Right ventricle myocardium inferior (tissue), 1 donor: ENCODE measurements around the gene CPSF2. TPM values are rescaled to one million over a fixed set of nuclear protein-coding genes. Genes with fewer than 3 reads are reported as not detected.
"Not testable (repeated sequence)": the region's sequence is repeated elsewhere in the genome, so short reads cannot be mapped to it uniquely, and the experiment has no call there.

Experiments used
- ATAC-seq: fragments of 200-7000 bp; cut with Tn5 transposase; one replicate; pipeline ENCODE4 v1.9.1; 2020; ENCODE audit warnings: mild to moderate bottlenecking, moderate library complexity
- DNase-seq: peaks from one replicate; pipeline ENCODE4 v3.0.0; 2021; ENCODE audit errors: missing footprints
- intact Hi-C: fragments of 100-400 bp; cut with DNase I; formaldehyde crosslinking; loops from one replicate; pipeline ENCODE4 v1.11.0; 2022
- total RNA-seq: library from RNA; stranded (reverse); fragmentation: NEBNext Ultra II Directional; extraction: Animal tissue kit (Norgen Biotek cat#: 25700); gene quantifications from one replicate; pipeline ENCODE4 v1.2.1, GENCODE V29; 2021
- donor health status: DM: no; HTN: yes; CAD: no; lungs with severe emphysema.

Gene CPSF2
- total RNA-seq, 1 donor from 2014 or later: 38.8 TPM

DNA sequence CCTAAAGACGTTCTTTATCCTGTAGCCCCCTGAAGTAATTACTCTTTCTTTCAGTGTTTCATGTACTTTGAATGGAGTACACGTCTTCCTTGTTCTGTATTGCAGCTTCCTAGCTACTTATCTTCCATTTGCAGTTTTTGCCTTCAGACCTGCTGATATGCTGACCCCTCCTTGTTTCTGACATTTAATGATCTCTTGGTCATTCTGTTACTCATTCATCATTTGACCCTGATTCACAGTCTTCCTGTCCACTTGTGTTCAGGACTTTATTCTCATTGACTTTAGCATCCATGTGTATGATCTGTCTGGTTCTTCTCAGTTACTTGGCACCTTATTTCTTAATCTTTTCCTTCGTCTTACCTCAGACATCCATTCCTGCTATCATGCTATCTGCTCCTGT is 22.2 kb downstream of the CPSF2 start:
- DNase-seq (no peak), ATAC-seq (no peak)
- intact Hi-C loops: no loop called here

DNA sequence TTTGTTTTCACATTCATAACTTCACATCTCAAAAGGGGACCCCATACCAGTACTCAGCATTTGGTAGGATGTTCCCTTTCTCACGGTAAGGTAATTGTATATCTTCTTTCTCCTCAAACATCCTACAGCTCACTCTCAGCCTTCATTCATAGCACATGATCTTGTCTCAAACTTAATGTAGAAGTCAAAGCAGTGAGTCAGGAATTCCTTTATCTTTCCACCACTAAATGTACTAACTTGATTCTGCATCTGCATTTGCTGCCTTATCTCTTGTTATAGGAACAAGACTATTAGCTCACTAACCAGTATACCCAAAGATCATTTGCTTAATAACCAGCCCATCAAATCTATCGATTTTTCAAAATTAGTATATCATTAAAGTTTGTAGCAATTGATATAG is 22.9 kb downstream of the CPSF2 start:
- no peak for ATAC-seq
- intact Hi-C loops: no loop called here
- no peak for DNase-seq

DNA sequence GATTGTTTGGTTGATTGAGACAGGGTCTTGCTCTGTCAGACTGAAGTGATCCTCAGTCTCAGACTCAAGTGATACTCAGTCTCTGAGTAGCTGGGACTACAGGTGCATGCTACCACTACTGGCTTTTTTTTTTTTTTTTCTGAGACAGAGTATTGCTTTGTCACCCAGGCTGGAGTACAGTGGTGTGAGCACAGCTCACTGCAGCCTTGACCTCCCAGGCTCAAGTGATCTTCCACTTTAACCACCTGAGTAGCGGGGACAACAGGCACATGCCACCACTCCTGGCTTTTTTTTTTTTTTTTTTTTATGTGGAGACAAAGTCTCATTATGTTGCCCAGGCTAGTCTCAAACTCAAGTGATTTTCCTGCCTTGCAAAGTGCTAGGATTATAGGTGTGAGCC is 31.8 kb downstream of the CPSF2 start:
- intact Hi-C loops: no loop called here
- no peak for DNase-seq
- ATAC-seq: no peak

DNA sequence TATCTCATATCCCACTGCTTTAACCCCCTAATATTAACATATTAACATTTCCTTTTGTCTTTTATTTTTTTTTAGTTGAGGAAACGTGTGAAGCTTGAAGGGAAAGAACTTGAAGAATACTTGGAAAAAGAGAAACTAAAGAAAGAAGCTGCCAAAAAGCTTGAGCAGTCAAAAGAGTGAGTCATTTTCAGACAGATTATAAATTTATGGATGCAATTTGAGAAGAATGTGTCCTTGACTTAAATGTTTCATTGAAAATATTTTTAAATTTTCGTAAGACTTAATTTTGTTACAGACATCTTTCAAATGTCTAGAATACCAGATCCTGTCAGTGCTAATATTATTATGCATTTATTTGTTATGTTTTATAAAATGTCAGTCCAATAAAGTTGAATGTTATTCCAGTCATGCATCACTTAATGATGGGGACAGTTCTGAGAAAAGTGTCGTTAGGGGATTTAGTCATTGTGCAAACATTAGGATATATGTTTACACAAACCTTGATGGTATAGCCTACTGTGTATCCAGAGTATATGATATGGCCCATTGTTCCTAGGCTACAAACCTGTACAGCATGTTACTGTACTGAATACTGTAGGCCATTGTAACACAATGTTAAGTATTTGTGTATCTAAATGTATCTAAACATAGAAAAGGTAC is 32.6 kb downstream of the CPSF2 start:
- DNase-seq: no peak
- intact Hi-C loops: no loop called here
- no peak for ATAC-seq

DNA sequence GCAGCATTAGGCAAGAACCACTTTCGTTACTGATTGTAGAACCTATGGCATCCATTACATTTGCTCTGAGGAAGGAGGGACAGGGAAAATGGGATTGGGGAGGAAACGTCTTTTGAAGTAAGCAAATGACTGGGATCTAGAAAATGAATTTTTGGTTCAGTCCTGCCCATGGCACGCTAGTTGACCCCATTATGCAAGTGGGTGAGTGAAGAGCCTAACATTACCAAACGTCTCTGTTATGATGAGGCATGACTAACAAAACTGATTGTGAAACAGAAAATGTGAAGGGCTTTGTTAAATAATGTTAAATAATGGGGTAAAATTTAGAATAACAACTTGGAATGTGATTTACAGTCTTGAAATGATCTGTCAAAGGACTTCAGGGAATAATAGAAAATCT is 38.9 kb downstream of the CPSF2 start:
- ATAC-seq (no peak), DNase-seq (no peak)
- intact Hi-C loops: no loop called here

DNA sequence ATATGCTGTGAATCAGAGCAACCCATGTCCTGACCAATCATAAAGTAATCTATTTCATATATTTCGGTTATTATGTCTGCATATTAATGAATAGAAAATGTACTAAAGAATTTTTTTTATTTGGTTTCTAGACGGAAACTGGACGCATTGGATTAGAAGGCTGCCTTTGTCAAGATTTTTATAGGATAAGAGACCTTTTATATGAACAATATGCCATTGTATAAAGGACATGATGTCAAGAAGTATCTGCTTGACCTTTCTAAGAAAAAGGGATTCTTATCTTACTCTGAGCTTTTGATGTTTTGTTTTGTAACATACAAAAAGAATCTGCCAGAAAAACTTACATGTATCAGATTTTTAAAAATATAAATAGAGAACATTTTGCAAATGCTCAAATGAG is 39.8 kb downstream of the CPSF2 start:
- ATAC-seq (no peak), DNase-seq (no peak)
- intact Hi-C loops: no loop called here

DNA sequence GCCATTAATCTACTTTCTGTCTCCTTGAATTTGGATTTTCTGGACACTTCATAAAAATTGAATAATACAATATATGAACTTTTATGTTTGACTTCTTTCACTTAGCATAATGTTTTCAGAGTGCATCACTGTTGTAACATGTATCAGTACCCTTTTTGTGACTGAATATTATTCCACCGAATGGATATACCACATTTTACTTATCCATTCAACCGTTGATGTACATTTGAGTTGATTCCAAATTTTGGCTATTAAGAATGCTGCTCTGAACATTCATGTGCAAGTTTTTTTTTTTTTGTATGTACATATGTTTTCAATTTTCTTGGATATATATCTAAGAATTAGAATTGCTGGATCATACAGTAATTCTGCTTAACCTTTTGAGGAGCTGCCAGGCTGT is 43.2 kb downstream of the CPSF2 start:
- intact Hi-C loops: no loop called here
- DNase-seq (no peak), ATAC-seq (no peak)

DNA sequence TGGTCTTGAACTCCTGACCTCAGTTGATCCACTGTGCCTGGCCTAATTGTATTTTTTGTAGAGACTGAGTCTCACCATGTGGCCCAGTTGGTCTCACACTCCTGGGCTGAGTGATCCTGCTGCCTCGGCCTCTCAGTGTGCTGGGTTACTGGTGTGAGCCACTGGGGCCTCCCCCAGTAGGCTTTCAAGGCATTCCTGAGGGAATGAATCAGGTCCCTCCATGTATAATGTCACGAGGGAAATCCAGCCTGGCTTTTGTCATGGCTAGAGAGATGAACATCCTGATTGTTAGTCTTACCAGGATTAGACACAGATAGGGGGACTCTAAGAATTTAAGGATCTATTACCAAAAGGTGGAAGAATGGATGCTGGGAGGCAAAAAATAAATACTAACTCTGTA is 51.9 kb downstream of the CPSF2 start:
- ATAC-seq (no peak), DNase-seq (no peak)
- intact Hi-C loops: no loop called here

DNA sequence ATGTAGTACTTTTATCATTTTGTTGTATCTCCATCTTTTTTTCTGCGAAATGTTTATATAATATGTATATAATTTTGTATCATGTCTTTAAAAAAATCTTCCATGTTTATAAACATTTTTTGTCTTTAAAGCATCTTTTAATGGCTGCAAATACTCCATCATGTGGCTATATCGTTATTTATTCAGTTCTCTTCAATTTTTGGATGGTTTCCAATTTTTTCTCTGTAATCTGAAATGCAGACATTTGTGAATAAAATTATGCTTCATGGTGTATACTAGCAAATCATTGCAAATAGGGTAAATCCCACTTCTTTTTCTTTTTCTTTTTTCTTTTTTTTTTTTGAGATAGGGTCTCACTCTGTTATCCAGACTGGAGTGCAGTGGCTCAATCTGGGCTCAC is 54.0 kb downstream of the CPSF2 start:
- DNase-seq: no peak
- intact Hi-C loops: no loop called here
- ATAC-seq: no peak

DNA sequence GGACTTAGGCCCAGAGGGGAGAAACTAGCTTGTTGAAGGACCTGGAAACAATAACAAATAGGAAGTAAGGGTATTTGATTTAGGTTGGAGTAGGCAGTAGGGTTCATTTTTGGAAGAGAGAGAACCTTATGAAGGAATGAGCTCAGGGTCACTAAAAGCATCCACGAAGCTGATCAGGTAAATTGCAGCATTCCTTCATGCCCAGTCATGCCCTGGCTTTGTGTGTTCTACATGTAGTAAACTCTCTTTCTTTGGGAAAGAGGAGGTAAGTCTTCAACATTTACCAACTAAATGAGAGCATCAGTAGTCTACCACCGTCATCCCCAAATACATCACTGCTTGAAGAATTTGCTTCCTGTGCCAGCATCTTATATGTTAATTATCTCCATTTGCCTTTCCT is 54.7 kb downstream of the CPSF2 start:
- intact Hi-C loops: no loop called here
- ATAC-seq (no peak), DNase-seq (no peak)

DNA sequence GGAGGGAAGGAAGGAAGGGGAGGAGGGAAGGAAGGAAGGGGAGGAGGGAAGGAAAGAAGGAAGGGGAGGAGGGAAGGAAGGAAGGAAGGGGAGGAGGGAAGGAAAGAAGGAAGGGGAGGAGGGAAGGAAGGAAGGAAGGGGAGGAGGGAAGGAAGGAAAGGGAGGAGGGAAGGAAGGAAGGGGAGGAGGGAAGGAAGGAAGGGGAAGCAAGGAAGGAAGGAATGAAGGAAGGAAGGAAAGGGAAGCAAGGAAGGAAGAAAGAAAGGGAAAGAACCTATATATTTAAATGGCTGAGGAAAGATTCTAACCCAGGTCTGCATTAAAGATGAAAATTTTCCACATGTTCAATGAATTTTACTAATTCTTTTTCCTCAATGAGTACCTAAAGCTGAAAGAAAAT is 57.4 kb downstream of the CPSF2 start:
- intact Hi-C loops, ATAC-seq, DNase-seq: not testable (repeated sequence)

DNA sequence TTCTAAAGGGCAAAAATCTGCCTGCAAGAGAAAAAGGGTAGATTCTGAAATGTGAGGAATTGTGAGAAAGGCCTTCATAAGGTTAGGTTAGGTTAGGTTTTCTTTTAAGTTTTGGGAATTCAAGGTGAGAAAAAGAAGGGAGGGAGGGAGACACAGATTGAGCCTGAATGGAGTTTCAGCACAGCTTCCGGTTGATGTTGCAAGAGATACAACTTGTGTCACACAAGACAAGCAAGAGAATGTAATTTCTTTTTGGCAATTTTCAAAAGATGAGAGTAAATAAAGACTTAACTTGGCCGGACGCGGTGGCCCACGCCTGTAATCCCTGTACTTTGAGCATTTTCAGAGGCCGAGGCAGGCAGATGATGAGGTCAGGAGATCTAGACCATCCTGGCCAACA is 63.8 kb downstream of the CPSF2 start:
- DNase-seq: no peak
- intact Hi-C loops: no loop called here
- ATAC-seq: no peak

DNA sequence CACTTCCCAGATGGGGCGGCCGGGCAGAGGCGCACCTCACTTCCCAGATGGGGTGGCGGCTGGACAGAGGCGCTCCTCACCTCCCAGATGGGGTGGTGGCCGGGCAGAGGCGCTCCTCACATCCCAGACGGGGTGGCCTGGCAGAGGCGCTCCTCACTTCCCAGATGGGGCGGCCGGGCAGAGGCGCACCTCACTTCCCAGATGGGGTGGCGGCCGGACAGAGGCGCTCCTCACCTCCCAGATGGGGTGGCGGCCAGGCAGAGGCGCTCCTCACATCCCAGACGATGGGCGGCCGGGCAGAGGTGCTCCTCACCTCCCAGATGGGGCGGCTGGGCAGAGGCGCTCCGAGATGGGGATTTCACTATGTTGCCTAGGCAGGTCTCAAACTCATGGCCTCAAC is 65.8 kb downstream of the CPSF2 start:
- ATAC-seq, intact Hi-C loops, DNase-seq: not testable (repeated sequence)

DNA sequence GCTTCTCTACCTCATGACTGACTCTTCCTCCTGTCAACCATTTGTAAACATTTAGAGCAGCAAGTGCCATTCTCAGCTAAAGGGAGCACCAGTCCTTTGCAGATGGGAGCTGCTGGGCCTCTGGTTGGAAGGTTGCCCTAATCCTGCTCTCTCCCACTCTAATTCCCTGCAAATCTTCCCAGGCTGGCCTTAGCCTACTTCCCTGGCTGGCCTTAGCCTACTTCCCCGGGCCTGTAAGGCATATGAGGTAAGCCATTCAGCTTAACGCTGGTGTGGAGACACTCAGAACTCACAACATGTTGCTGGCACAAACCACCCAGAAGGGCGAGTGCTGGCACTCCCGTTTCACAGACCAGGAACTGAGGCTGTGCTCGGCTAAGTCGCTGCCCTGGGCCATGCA is 69.0 kb downstream of the CPSF2 start:
- intact Hi-C loops: no loop called here
- no peak for DNase-seq
- ATAC-seq: no peak

DNA sequence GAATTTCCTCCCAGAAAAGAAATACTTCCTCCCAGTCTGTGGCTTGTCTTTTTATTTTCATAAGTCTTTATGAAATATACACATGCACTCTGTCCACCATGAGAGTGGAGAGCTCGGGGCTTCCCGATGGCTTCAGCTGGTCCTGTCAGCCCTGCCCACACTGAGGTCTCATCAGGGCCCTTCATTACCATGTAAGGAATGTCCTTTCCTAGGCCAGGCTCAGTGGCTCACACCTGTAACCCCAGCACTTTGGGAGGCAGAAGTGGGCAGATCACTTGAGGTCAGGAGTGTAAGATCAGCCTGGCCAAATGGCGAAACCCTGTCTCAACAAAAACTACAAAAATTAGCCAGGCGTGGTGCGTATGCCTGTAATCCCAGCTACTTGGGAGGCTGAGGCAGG is 77.0 kb downstream of the CPSF2 start:
- intact Hi-C loops: no loop called here
- no peak for ATAC-seq
- DNase-seq: no peak

DNA sequence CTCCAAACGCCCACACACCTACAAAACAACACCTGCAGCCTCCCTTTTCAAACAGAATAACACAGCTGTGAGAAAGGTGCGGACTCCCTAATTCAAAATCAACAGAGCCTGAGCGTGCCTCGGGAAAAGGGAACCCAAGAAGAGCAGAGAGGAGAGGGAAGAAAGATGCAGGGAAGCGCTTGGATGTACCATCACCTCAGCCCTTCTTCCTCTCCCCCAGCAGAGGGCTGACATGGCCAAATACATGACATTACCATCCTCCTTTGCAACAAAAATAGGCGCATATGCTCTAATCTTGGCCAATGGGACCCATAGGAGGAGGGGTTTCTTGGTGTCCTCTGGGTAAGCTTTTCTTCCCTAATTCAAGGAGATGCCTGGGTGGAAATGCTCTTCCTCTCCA is 78.0 kb downstream of the CPSF2 start:
- ATAC-seq: no peak
- intact Hi-C loops: no loop called here
- no peak for DNase-seq

DNA sequence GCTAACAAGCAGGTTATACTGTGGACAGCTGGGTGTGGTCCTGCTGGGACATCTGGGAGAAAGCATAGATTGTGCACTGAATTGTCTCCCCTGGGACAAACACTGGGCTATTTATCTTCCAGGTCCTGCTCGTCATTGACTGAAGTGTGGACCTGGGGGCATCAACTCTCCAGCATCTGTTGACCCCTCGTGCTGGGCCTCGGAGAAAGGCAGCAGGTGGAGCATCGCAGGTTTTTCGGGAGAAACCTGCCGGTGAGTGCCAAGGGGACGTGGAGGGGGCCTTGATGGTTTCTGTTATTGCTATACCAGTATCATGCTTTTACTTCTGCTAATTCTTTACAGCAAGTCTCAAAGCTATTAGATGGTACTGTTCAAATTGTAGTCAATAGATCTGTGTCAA is 81.3 kb downstream of the CPSF2 start:
- DNase-seq (no peak), ATAC-seq (no peak)
- intact Hi-C loops: no loop called here

DNA sequence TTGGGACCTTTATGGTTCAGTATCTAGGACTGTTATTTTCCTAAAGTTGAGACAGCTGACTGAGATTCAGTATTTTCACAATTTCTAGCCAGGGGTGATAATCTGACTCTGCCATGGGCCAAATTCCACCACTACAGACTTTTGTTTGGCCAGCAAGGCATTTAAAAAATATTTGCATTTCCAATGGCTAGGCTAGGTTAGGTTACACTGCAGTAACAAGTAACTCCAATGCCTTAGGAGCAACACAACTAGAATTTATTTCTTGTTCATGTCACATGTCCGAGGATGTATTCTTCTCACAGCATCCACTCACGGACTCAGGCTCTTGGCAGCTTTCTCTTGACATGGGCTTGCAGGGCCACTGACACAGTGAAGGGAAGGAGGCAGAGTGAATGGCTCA is 83.0 kb downstream of the CPSF2 start:
- no peak for ATAC-seq
- intact Hi-C loops: no loop called here

DNA sequence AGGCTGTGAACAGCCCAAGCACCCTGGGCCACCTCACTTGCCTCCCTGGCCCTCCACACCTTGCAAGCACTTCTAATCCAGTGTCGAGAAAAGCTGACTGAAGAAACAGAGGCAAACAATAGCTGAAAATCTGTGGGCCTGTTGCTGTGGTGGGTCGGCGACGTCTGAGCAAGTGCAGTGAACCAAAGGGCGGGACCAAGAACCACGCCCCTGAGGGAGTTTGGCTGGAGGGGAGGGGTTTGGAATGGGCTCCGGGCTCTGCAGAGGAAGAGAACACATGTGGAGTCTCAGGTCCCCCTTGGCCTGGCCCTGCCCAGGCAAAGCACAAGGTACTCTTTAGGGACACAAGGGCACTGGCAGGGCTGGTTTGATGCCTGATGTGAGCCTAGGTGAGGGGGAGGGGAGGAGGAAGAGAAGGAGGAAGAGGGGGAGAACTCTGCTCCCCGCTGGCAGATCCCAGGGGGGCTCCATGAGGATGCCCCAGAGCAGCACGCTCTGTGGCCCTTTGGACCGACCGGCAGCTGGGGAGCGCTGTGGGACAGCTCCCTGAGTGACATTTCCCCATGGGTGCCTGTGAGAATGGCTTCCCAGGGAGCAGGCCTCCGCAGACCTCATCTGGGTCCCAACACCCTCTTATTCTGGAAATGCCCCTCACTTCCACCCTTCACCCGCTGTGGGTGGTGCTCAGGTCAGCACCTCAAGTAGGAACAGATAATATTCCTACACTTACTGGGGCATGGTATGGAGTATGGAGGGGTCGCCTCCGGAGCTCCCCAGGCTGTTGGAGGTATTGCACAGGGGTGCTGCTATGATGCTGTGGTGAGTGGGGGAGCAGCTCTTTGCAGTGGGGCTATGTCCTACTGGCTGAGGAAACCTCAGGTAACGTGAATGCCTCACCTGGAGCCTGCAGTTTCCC is 85.5 kb downstream of the CPSF2 start:
- ATAC-seq (no peak), DNase-seq (no peak)
- intact Hi-C loops: no loop called here

More for the DNA sequence above, 83.0 kb downstream of the CPSF2 start:
- no peak for DNase-seq

DNA sequence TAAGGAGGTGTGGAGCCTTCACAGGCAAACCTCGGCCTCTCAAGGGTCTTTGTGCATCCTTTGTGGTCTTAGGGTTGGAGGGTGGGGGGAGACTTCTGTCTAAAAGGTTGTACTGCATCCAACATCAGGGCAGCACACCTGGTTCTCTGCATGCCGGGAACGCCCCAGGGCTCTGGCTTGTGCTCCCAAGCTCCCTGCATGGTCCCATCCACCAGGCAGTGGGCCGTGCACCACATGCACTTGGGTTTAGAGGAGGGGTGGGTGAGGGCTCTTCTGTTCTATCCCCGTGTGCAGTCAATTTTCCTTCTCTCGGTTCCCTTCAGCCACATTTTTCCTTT is 86.1 kb downstream of the CPSF2 start:
- DNase-seq (no peak), ATAC-seq (no peak)
- intact Hi-C loops: no loop called here

DNA sequence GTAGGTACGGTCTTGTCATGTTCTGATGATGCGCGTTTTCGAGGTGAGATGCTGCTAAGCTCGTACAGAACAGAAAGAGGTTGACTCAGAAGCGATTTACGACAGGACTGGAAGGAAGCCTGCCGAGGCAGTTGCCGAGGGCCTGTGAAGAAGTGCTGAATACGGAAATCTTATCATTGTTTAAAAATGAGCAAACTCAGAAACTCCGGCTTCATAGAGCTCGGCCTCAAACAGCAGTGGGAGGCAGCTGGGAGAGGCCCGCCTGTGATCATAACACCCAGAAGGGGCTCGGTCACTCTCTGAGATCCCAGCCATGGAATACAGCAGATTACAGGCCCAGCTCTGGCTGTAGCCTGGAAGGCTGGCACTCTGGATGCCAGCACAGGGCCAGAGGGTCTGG is 87.4 kb downstream of the CPSF2 start:
- intact Hi-C loops: no loop called here
- DNase-seq (no peak), ATAC-seq (no peak)
